GM19238 (cell line): ENCODE results near the gene AMFR.

Source experiments
- DNase-seq: peaks from one replicate; pipeline ENCODE4 v3.0.0; 2011; ENCODE audit warnings: low spot score; ENCODE audit not compliant: insufficient read length

The AMFR gene

GRCh38 chr16:56312556-56312955 is 112.8 kb downstream of the AMFR start:
- DNase-seq, result no peak

GRCh38 chr16:56312028-56312300 is 113.4 kb downstream of the AMFR start:
- no peak for DNase-seq
